Testis (tissue), 3 donors: ENCODE results near the gene ZNF423. TPM values are rescaled to one million over a fixed set of nuclear protein-coding genes. Genes with fewer than 3 reads are reported as not detected.

Experiments
- DNase-seq: peaks from one replicate; pipeline ENCODE4 v3.0.0-alpha.2; 2019
- H3K27ac ChIP-seq, 2 donors: fragments of 200-600 bp; sonication (generic); one replicate each; pipeline ENCODE4 v1.5.1; 2019
- H3K27me3 ChIP-seq: fragments of 200-600 bp; sonication (generic); one replicate; pipeline ENCODE4 v1.5.1; 2019
- H3K36me3 ChIP-seq: fragments of 200-600 bp; sonication (generic); one replicate; pipeline ENCODE4 v1.5.1; 2017; ENCODE audit warnings: low read depth; ENCODE audit errors: missing control alignments
- H3K4me1 ChIP-seq: fragments of 200-600 bp; sonication (generic); one replicate; pipeline ENCODE4 v1.5.1; 2019
- H3K4me3 ChIP-seq, 2 donors: fragments of 200-600 bp; sonication (generic); one replicate each; pipeline ENCODE4 v1.5.1; 2017 to 2019
- H3K9me3 ChIP-seq: fragments of 200-600 bp; sonication (generic); one replicate; pipeline ENCODE4 v1.5.1; 2017
- CTCF ChIP-seq, 3 experiments: fragments of 450-650 bp in 2 of 3; fragments of 200-600 bp in 1 of 3; sonication (generic) in 1 of 3; IDR thresholded peaks; one replicate each; pipeline ENCODE4 v1.5.1; 2016 to 2019; ENCODE audit warnings: antibody characterized with exemption in 3 of 3, mild to moderate bottlenecking in 2 of 3, moderate library complexity in 1 of 3
- POLR2A ChIP-seq: fragments of 450-650 bp; IDR thresholded peaks from one replicate; pipeline ENCODE4 v1.6.1; 2017; ENCODE audit warnings: antibody characterized with exemption, mild to moderate bottlenecking, moderate library complexity
- WGBS, 2 donors: methylation state at CpG; one replicate each; pipeline ENCODE4 v1.1.5; 2018; 5-methylcytosine and 5-hydroxymethylcytosine counted together
- intact Hi-C: fragments of 100-400 bp; cut with DNase I; formaldehyde crosslinking; loops from one replicate; pipeline ENCODE4 v1.15.1; 2023; ENCODE audit warnings: low total_unique reads
- polyA plus RNA-seq: library from polyadenylated mRNA; stranded (reverse); fragments of 350-450 nt; fragmentation: Illumina TruSeq; extraction: RNeasy Lipid Tissue Mini Kit (QIAGEN cat#74804); gene quantifications from one replicate; pipeline ENCODE4 v1.2.3, GENCODE V29; 2014; ENCODE audit warnings: low read depth, low replicate concordance; ENCODE audit not compliant: insufficient read depth
- total RNA-seq, 2 donors: library from RNA; depleted of rRNA; stranded (reverse); fragments of >200 nt; gene quantifications; one replicate each; pipeline ENCODE4 v1.2.3, GENCODE V29; 2016

Gene ZNF423
- total and polyA plus RNA-seq, 3 donors from 2014 or later: 8.9 to 19.0 (median 12.1) TPM

- WGBS, 2 donors: 57 to 60% methylated on average over 12 to 14 of the region's 14 CpGs
- DNase-seq: peak; percentile 50
- Histone ChIP-seq H3K27ac (peak overlapping the region; percentile 28 to 38), H3K9me3 (no peaks in the 10 kb centered on the region), H3K4me1 (peaks cover 28% of the 10 kb centered on the region), H3K36me3 (no peaks in the 10 kb centered on the region), H3K4me3 (no peak overlapping the region), H3K27me3 (no peaks in the 10 kb centered on the region)
- intact Hi-C loops: no loop called here
- TF ChIP-seq POLR2A (no peak), CTCF (IDR thresholded peaks at IDR 0.05) (no peak)
Observed at GRCh38 chr16:49575346-49576172, 280.4 kb downstream of the ZNF423 start.

GRCh38 chr16:49574826-49575225 is 281.1 kb downstream of the ZNF423 start:
- H3K36me3 ChIP-seq: no peaks in the 10 kb centered on the region
- DNase-seq: no peak
- H3K4me1 ChIP-seq: peaks cover 22% of the 10 kb centered on the region
- no peaks in the 10 kb centered on the region for H3K9me3 ChIP-seq
- TF ChIP-seq POLR2A (no peak), CTCF (IDR thresholded peaks at IDR 0.05) (no peak)
- H3K4me3 ChIP-seq: no peak overlapping the region
- H3K27ac ChIP-seq: peak overlapping the region; percentile 28 to 38
- intact Hi-C loops: no loop called here
- 75 to 76% methylated on average over 12 of the region's 12 CpGs for WGBS, 2 donors
- H3K27me3 ChIP-seq: no peaks in the 10 kb centered on the region

GRCh38 chr16:49567950-49568349 is 288.0 kb downstream of the ZNF423 start:
- H3K27me3 ChIP-seq: no peaks in the 10 kb centered on the region
- H3K4me1 ChIP-seq: peaks cover 9% of the 10 kb centered on the region
- DNase-seq: peak; percentile 55
- intact Hi-C loops: no loop called here
- no peak overlapping the region for H3K27ac ChIP-seq
- 76 to 85% methylated on average over 1 of the region's 1 CpG for WGBS, 2 donors
- no peak for TF ChIP-seq POLR2A
- no peak for TF ChIP-seq CTCF (IDR thresholded peaks at IDR 0.05)
- no peak overlapping the region for H3K4me3 ChIP-seq
- H3K36me3 ChIP-seq: no peaks in the 10 kb centered on the region
- H3K9me3 ChIP-seq: no peaks in the 10 kb centered on the region

GRCh38 chr16:49566432-49566831 is 289.5 kb downstream of the ZNF423 start:
- 75 to 83% methylated on average over 6 of the region's 6 CpGs for WGBS, 2 donors
- Histone ChIP-seq H3K4me3 (no peak overlapping the region), H3K4me1 (peaks cover 9% of the 10 kb centered on the region), H3K36me3 (no peaks in the 10 kb centered on the region), H3K27me3 (no peaks in the 10 kb centered on the region), H3K9me3 (no peaks in the 10 kb centered on the region), H3K27ac (peak overlapping the region in 1 of 2 donors; percentile 73)
- TF ChIP-seq POLR2A: no peak
- TF ChIP-seq CTCF (IDR thresholded peaks at IDR 0.05): no peak
- intact Hi-C loops: no loop called here
- DNase-seq: no peak
